ENCODE measurements around the gene FBXL16. TPM values are rescaled to one million over a fixed set of nuclear protein-coding genes. Genes with fewer than 3 reads are reported as not detected.

The FBXL16 gene
- total and polyA plus RNA-seq, 2 experiments from 2014 or later: 8.9 to 12.6 TPM

DNA sequence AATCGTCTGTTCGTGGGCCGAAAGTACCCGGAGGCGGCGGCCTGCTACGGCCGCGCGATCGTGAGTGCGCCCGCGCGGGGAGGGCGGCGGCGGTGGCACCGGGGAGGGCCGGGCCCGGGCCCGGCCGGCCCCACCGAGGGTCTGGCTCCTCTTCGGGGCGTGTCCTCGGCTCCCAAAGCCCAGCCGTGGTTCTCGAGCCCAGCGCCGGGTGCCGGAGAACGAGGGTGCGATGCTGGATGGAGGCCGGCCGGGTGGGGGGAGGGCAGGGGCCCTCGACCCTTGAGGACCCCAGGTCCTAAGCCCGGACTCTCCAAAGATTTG is 25.0 kb downstream of the FBXL16 start:
- no peak overlapping the region; the same call in 1 of the 2 replicates for H3K27ac Mint-ChIP-seq
- no peak overlapping the region for H3K27ac ChIP-seq (ENCODE audit: low read depth)
- peaks cover 26% of the 10 kb centered on the region for H3K4me1 Mint-ChIP-seq
- H3K4me3 ChIP-seq: peak overlapping the region; percentile 71
- peaks cover 27% of the 10 kb centered on the region for H3F3A ChIP-seq (replicated peaks; ENCODE audit: low read depth)
- no peak for ATAC-seq
- H3K27me3 Mint-ChIP-seq (ENCODE audit: insufficient read depth, low read depth, poor library complexity): peaks cover 23% of the 10 kb centered on the region
- H3K9me2 ChIP-seq (ENCODE audit: insufficient read depth): no peaks in the 10 kb centered on the region
- H3K36me3 ChIP-seq (ENCODE audit: insufficient read depth): no peaks in the 10 kb centered on the region; the same call in 1 of the 2 replicates
- peak overlapping the region; percentile 84 for H3K4me3 Mint-ChIP-seq
- no peak for DNase-seq (ENCODE audit: low spot score)
- H4K20me1 ChIP-seq (replicated peaks; ENCODE audit: insufficient read depth): peaks cover 14% of the 10 kb centered on the region; the same call in 1 of the 2 replicates
- peaks cover 24% of the 10 kb centered on the region for H3K36me3 Mint-ChIP-seq (ENCODE audit: low read depth)
- no peak for TF ChIP-seq CREB1 (CRISPR knock-in tag; IDR thresholded peaks at IDR 0.05; ENCODE audit: low read depth)
- no peak for TF ChIP-seq NANOG (IDR thresholded peaks at IDR 0.05; ENCODE audit: borderline replicate concordance)
- no peak for TF ChIP-seq JUNB (IDR thresholded peaks at IDR 0.05; ENCODE audit: unreplicated experiment)
- TF ChIP-seq EZH2 (IDR thresholded peaks at IDR 0.05; ENCODE audit: low read depth, unreplicated experiment): no peak
- TF ChIP-seq, protein P1, sequence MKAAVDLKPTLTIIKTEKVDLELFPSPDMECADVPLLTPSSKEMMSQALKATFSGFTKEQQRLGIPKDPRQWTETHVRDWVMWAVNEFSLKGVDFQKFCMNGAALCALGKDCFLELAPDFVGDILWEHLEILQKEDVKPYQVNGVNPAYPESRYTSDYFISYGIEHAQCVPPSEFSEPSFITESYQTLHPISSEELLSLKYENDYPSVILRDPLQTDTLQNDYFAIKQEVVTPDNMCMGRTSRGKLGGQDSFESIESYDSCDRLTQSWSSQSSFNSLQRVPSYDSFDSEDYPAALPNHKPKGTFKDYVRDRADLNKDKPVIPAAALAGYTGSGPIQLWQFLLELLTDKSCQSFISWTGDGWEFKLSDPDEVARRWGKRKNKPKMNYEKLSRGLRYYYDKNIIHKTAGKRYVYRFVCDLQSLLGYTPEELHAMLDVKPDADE (IDR thresholded peaks at IDR 0.05): no peak
- no peak for TF ChIP-seq ZNF114 (CRISPR knock-in tag; IDR thresholded peaks at IDR 0.05)
- no peak for TF ChIP-seq STAT1 (IDR thresholded peaks at IDR 0.05; ENCODE audit: unreplicated experiment)
- TF ChIP-seq ZNF462 (CRISPR knock-in tag; IDR thresholded peaks at IDR 0.05): no peak
- no peak for TF ChIP-seq ZNF331 (CRISPR knock-in tag; IDR thresholded peaks at IDR 0.05; ENCODE audit: low read depth)
- TF ChIP-seq REST (IDR thresholded peaks at IDR 0.05; ENCODE audit: unreplicated experiment): no peak
- no peak for TF ChIP-seq POLR2AphosphoS5 (IDR thresholded peaks at IDR 0.05; ENCODE audit: low read depth)
- TF ChIP-seq EZH2phosphoT487 (IDR thresholded peaks at IDR 0.05; ENCODE audit: unreplicated experiment): no peak
- TF ChIP-seq, protein P2, sequence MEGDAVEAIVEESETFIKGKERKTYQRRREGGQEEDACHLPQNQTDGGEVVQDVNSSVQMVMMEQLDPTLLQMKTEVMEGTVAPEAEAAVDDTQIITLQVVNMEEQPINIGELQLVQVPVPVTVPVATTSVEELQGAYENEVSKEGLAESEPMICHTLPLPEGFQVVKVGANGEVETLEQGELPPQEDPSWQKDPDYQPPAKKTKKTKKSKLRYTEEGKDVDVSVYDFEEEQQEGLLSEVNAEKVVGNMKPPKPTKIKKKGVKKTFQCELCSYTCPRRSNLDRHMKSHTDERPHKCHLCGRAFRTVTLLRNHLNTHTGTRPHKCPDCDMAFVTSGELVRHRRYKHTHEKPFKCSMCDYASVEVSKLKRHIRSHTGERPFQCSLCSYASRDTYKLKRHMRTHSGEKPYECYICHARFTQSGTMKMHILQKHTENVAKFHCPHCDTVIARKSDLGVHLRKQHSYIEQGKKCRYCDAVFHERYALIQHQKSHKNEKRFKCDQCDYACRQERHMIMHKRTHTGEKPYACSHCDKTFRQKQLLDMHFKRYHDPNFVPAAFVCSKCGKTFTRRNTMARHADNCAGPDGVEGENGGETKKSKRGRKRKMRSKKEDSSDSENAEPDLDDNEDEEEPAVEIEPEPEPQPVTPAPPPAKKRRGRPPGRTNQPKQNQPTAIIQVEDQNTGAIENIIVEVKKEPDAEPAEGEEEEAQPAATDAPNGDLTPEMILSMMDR (conservative IDR thresholded peaks at IDR 0.05; ENCODE audit: low read depth in 2 of 2): no peak
- peaks cover 16% of the 10 kb centered on the region; the same call in 1 of the 2 replicates for H3K4me1 ChIP-seq (ENCODE audit: insufficient read depth)
- no peak overlapping the region for H2AFZ ChIP-seq
- H3K4me2 ChIP-seq: peak overlapping the region; percentile 86
- H3K79me2 ChIP-seq (replicated peaks; ENCODE audit: insufficient read depth): peaks cover 9% of the 10 kb centered on the region; the same call in 1 of the 2 replicates
- H3K27me3 ChIP-seq (ENCODE audit: insufficient read depth): no peaks in the 10 kb centered on the region
- no peaks in the 10 kb centered on the region; the same call in 1 of the 3 replicates for H3K9me3 Mint-ChIP-seq

Measured in GM23338 (cell line).